Sciatic nerve (tissue), 2 donors: ENCODE measurements around the gene PLAAT4. TPM values are rescaled to one million over a fixed set of nuclear protein-coding genes. Genes with fewer than 3 reads are reported as not detected.
A peak's percentile ranks its signal among the peaks of the same experiment; 100 is the strongest.
"Not testable (repeated sequence)": the region's sequence is repeated elsewhere in the genome, so short reads cannot be mapped to it uniquely, and the experiment has no call there.

Experiments
- ATAC-seq: fragments of 200-7000 bp; cut with Tn5 transposase; one replicate; pipeline ENCODE4 v1.9.1; 2020; ENCODE audit warnings: mild to moderate bottlenecking, moderate library complexity
- DNase-seq: peaks from one replicate; pipeline ENCODE4 v3.0.0-alpha.2; 2020; ENCODE audit warnings: low spot score
- intact Hi-C: fragments of 100-400 bp; cut with DNase I; formaldehyde crosslinking; loops from one replicate; pipeline ENCODE4 v1.14.2; 2022
- total RNA-seq: library from RNA; stranded (reverse); fragmentation: NEBNext Ultra II Directional; extraction: Animal tissue kit (Norgen Biotek cat#: 25700); gene quantifications from one replicate; pipeline ENCODE4 v1.2.1, GENCODE V29; 2021
- donor health status: DM: no; HTN: no; CAD: no.
- donor health status: DM: no; HTN: no; CAD: no.

The PLAAT4 gene
- total RNA-seq, 1 donor from 2014 or later: 36.7 TPM

DNA sequence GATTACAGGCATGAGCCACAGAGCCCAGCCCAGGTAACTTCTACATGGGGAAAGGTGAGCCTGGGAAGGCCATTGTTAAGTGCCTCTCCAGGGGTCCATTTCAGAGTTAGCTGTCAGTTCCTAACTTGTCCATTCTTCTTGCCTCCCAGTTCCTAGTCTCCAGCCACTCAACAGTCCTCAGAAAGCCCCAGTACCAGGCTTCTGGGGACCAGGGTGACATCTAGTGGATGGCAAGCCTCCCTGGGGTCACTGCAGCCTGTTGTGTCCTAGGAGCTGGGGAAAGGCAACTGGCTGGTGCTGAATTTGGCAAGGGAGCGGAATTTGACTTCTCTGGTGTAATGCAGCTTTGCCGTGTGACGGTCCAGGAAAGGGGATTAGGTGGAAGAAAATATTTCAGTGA, 28.6 kb upstream of the PLAAT4 start:
- DNase-seq (no peak), ATAC-seq (peak; percentile 54)
- intact Hi-C loops: no loop called here

DNA sequence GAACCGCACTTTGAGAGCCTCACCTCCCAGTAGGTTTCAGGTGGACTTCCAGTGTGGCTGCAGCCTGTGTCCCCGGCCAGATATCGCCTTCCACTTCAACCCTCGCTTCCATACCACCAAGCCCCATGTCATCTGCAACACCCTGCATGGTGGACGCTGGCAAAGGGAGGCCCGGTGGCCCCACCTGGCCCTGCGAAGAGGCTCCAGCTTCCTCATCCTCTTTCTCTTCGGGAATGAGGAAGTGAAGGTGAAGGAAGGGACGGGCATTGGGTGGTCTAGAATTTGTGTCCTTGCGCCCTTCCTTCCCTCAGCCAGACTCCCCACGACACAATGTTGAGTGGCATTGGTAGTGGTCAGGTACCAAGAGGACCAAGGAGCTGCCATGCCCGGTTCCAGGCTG, 27.9 kb upstream of the PLAAT4 start:
- DNase-seq: no peak
- intact Hi-C loops: no loop called here
- ATAC-seq: no peak

- intact Hi-C loops: no loop called here
- DNase-seq (no peak), ATAC-seq (peak; percentile 89)
These were observed 26.1 kb upstream of the PLAAT4 start for GRCh38 chr11:63510360-63511047.

DNA sequence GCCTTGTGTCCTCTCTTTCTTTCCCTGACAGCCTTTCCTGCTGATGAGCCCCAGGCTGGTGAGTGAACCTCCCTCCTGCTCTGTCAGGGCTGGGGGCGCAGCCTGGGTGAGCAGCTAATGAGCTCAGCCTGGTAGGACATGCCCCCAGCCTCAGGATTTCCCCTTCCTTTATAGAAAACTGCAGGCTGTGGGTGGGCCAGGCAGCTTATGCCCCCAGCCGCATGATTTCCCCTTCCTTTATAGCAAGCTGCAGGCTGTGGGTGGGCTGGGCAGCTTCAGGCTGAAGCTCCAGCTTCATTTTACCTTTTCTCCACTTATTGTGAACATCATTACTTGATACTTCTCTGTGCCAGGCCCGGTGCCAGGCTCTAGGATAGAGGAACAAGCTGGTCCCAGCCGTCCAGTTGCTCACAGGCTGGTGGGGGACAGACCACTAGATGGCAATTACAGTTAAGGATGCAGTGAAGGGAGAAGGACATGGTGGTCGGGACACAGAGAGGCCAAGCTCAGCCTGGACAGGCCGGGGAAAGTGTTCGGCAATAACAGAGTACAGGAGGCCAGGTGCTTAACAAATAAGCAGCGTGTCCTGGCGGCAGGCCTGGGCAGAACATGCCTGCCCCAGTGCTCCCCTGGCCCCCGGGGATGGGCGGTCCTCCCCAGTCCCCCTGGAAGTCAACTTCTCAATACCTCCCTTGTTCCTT, 25.4 kb upstream of the PLAAT4 start:
- intact Hi-C loops: no loop called here
- no peak for DNase-seq
- no peak for ATAC-seq

- intact Hi-C loops: no loop called here
- ATAC-seq: no peak
- DNase-seq: no peak
These were observed 23.8 kb upstream of the PLAAT4 start for GRCh38 chr11:63512816-63513215.

GRCh38 chr11:63516109-63516508, 20.5 kb upstream of the PLAAT4 start:
- no peak for ATAC-seq
- intact Hi-C loops: no loop called here
- no peak for DNase-seq

DNA sequence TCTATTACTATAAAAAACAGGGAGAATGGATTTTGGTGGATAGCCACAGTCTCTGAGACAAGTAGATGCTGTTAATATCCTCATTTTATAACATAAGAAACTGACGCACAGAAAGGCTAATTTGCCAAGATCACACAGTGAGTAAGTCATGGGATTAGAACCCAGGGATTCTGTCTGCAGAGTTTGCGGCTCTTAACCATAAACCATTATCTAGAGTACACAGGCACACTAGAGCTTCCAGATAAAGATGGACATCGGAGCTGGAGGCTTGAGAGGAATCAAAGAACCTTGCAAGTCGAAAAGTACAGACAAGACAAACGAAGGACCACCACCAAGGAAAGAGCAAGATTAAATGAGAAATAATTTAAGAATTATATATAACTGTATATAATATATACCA, 19.5 kb upstream of the PLAAT4 start:
- intact Hi-C loops: no loop called here
- ATAC-seq (no peak), DNase-seq (no peak)

GRCh38 chr11:63518548-63518947, 18.1 kb upstream of the PLAAT4 start:
- intact Hi-C loops: no loop called here
- no peak for DNase-seq
- ATAC-seq: no peak

GRCh38 chr11:63520606-63521170, 15.9 kb upstream of the PLAAT4 start:
- DNase-seq (no peak), ATAC-seq (no peak)
- intact Hi-C loops: no loop called here

- DNase-seq: no peak
- intact Hi-C loops: no loop called here
- no peak for ATAC-seq
These were observed 14.7 kb upstream of the PLAAT4 start for GRCh38 chr11:63521896-63522295.

GRCh38 chr11:63523151-63523550, 13.5 kb upstream of the PLAAT4 start:
- DNase-seq: no peak
- intact Hi-C loops: no loop called here
- no peak for ATAC-seq

DNA sequence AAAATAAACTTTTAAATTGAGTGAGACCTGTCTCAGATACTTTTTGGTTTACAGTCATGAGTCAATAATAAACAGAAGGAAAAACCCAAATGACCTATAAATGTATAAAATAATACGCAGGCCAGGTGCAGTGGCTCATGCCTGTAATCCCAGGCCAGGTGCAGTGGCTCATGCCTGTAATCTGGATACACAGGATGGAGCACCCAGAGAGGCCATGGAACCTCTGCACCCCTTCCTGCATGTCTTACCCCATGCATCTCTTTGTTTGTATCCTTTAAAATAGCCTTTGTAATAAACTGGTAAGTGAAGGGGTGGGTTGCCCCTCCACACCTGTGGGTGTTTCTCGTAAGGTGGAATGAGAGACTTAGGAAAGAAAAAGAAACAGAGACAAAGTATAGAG, 8.9 kb upstream of the PLAAT4 start:
- no peak for ATAC-seq
- intact Hi-C loops: no loop called here

GRCh38 chr11:63528156-63528555, 8.5 kb upstream of the PLAAT4 start:
- DNase-seq, intact Hi-C loops, ATAC-seq: not testable (repeated sequence)

More for the DNA sequence above, 8.9 kb upstream of the PLAAT4 start:
- no peak for DNase-seq

- intact Hi-C loops, ATAC-seq, DNase-seq: not testable (repeated sequence)
These were observed 7.8 kb upstream of the PLAAT4 start for GRCh38 chr11:63528729-63529278.

GRCh38 chr11:63529373-63529772, 7.2 kb upstream of the PLAAT4 start:
- ATAC-seq, DNase-seq, intact Hi-C loops: not testable (repeated sequence)

DNA sequence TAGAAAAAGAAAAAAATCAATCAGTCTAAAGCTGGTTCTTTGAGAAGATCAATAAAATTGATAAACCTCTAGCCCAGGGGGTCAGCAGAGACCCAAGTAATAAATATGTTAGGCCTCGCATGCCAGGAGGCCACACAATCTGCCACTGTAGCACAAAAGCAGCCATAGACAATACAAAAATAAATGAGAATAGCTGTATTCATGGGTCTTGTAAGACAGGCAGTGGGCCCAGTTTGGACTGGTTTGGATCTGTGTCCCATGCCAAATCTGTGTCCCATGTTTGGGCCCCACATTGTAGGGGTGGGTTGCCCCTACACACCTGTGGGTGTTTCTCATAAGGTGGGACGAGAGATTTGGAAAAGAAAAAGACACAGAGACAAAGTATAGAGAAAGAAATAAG, 6.6 kb upstream of the PLAAT4 start:
- DNase-seq: no peak
- peak; percentile 24 for ATAC-seq
- intact Hi-C loops: no loop called here

GRCh38 chr11:63531074-63531792, 5.4 kb upstream of the PLAAT4 start:
- intact Hi-C loops, DNase-seq: not testable (repeated sequence)
- peak; percentile 90 for ATAC-seq

GRCh38 chr11:63532117-63532516, 4.5 kb upstream of the PLAAT4 start:
- no peak for DNase-seq
- intact Hi-C loops: no loop called here
- ATAC-seq: no peak

DNA sequence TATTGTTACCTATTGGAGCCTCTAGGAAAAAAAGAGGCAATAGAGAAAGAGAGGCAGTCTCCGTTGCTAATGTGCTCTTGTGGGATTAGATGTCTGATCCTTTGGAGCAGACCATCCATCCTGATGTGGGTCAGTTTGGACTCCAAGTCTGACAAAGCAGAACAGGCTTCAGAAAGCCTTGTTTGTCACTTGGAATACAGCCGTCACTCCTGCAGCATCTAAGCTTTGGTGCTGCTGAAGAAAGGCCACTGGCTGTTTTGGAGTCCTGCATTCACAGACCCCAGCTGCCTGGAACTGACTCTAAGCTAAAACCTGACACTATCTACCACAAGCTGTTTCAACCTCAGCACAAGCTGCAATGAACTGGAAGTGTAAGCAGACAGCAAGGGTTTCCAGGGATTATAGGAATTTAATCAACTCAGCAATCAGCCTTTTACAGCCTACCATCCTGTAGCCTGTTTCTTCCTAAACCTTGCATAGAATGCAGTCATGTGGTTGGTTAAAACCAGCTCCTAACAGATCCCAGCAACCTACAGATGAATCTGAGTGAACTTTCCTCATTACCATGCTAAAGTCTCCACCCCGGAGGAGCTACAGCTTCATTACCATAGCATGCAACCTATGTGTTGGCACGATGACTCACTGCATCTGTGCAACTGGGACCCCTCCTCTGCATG, 3.7 kb upstream of the PLAAT4 start:
- no peak for ATAC-seq
- intact Hi-C loops: no loop called here

More for the DNA sequence above, 3.7 kb upstream of the PLAAT4 start:
- no peak for DNase-seq
